Bronchial epithelial cell (primary cell): ENCODE data around the gene SEMA5B. TPM values are rescaled to one million over a fixed set of nuclear protein-coding genes. Genes with fewer than 3 reads are reported as not detected.
A peak's percentile ranks its signal among the peaks of the same experiment; 100 is the strongest.

Experiments used
- DNase-seq: peaks from one replicate; pipeline ENCODE4 v3.0.0-alpha.2; 2010; ENCODE audit warnings: low read depth
- FAIRE-seq: peaks from 2 replicates; lab custom pipeline; 2011; peaks lifted over from hg19 to GRCh38; lab: Jason Lieb, UNC
- H3K27me3 ChIP-seq: 2 replicates; pipeline ENCODE4 v1.5.1; 2011; ENCODE audit warnings: low read length; ENCODE audit not compliant: control insufficient read depth, insufficient read depth
- H3K36me3 ChIP-seq: 2 replicates; pipeline ENCODE4 v1.5.1; 2011; ENCODE audit warnings: low read length; ENCODE audit not compliant: control insufficient read depth, insufficient read depth
- H3K4me3 ChIP-seq: 2 replicates; pipeline ENCODE4 v1.5.1; 2011; ENCODE audit warnings: mild to moderate bottlenecking, low read depth, low read length, control low read depth
- CTCF ChIP-seq: IDR thresholded peaks from 2 replicates; pipeline ENCODE4 v1.5.1; 2011; ENCODE audit warnings: mild to moderate bottlenecking, moderate library complexity, low read length, control low read depth, inconsistent platforms; ENCODE audit not compliant: insufficient read depth, severe bottlenecking
- total RNA-seq: library from RNA; depleted of rRNA; stranded (reverse); fragments of >200 nt; gene quantifications from 2 replicates; pipeline ENCODE4 v1.2.1, GENCODE V29; 2014

The SEMA5B gene
- total RNA-seq, 1 donor from 2014 or later, result under 0.01 TPM

GRCh38 chr3:122992133-122992532 lies 35.4 kb downstream of the SEMA5B start:
- DNase-seq, result no peak
- Histone ChIP-seq H3K27me3 (peaks cover 38% of the 10 kb centered on the region), H3K4me3 (no peak overlapping the region), H3K36me3 (no peaks in the 10 kb centered on the region)
- no peak for FAIRE-seq
- TF ChIP-seq CTCF, result no peak

- FAIRE-seq (peak; percentile 18), DNase-seq (no peak)
- Histone ChIP-seq H3K27me3 (peaks cover 35% of the 10 kb centered on the region), H3K4me3 (no peak overlapping the region), H3K36me3 (no peaks in the 10 kb centered on the region)
- TF ChIP-seq CTCF, result no peak
These were observed 36.2 kb downstream of the SEMA5B start for GRCh38 chr3:122991236-122991985.

- no peak for FAIRE-seq
- Histone ChIP-seq H3K36me3 (no peaks in the 10 kb centered on the region), H3K4me3 (no peak overlapping the region), H3K27me3 (peaks cover 38% of the 10 kb centered on the region)
- DNase-seq, result no peak
- no peak for TF ChIP-seq CTCF
These were observed 37.5 kb downstream of the SEMA5B start for GRCh38 chr3:122989856-122990575.

GRCh38 chr3:122988508-122988907 lies 39.1 kb downstream of the SEMA5B start:
- H3K36me3 ChIP-seq, result no peaks in the 10 kb centered on the region
- H3K27me3 ChIP-seq, result peaks cover 36% of the 10 kb centered on the region
- no peak overlapping the region for H3K4me3 ChIP-seq
- FAIRE-seq (no peak), DNase-seq (no peak)
- TF ChIP-seq CTCF, result no peak

- Histone ChIP-seq H3K36me3 (no peaks in the 10 kb centered on the region), H3K27me3 (peaks cover 33% of the 10 kb centered on the region), H3K4me3 (no peak overlapping the region)
- no peak for TF ChIP-seq CTCF
- DNase-seq (no peak), FAIRE-seq (no peak)
These were observed 39.7 kb downstream of the SEMA5B start for GRCh38 chr3:122987736-122988319.
